T-helper 1 cell treated with Interleukin-12 subunit alpha and Interleukin-12 subunit beta and Interleukin-4 antibody, amounts not matched to agents 30 μg/mL and 1 μg/mL, for 36 hours (primary cell): ENCODE results near the gene MID1IP1.

Experiments used
- H3K27ac Mint-ChIP-seq: one replicate; pipeline ENCODE4 v1.8.0; 2021; ENCODE audit warnings: mild to moderate bottlenecking, mixed read lengths
- H3K27me3 Mint-ChIP-seq: one replicate; pipeline ENCODE4 v1.8.0; 2021; ENCODE audit warnings: low read depth, mixed read lengths
- H3K36me3 Mint-ChIP-seq: one replicate; pipeline ENCODE4 v1.8.0; 2021; ENCODE audit warnings: low read depth, mixed read lengths
- H3K4me1 Mint-ChIP-seq: one replicate; pipeline ENCODE4 v1.8.0; 2021; ENCODE audit warnings: low read depth, mixed read lengths
- H3K4me3 Mint-ChIP-seq: one replicate; pipeline ENCODE4 v1.8.0; 2021; ENCODE audit warnings: mild to moderate bottlenecking, moderate library complexity, mixed read lengths
- H3K9me3 Mint-ChIP-seq: one replicate; pipeline ENCODE4 v1.8.0; 2021; ENCODE audit warnings: mixed read lengths

MID1IP1 gene

DNA sequence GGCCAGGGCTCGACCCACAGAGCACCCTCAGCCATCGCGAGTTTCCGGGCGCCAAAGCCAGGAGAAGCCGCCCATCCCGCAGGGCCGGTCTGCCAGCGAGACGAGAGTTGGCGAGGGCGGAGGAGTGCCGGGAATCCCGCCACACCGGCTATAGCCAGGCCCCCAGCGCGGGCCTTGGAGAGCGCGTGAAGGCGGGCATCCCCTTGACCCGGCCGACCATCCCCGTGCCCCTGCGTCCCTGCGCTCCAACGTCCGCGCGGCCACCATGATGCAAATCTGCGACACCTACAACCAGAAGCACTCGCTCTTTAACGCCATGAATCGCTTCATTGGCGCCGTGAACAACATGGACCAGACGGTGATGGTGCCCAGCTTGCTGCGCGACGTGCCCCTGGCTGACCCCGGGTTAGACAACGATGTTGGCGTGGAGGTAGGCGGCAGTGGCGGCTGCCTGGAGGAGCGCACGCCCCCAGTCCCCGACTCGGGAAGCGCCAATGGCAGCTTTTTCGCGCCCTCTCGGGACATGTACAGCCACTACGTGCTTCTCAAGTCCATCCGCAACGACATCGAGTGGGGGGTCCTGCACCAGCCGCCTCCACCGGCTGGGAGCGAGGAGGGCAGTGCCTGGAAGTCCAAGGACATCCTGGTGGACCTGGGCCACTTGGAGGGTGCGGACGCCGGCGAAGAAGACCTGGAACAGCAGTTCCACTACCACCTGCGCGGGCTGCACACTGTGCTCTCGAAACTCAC, 3.6 kb downstream of the MID1IP1 start:
- no peaks in the 10 kb centered on the region for H3K27me3 Mint-ChIP-seq
- H3K36me3 Mint-ChIP-seq = peaks cover 23% of the 10 kb centered on the region

DNA sequence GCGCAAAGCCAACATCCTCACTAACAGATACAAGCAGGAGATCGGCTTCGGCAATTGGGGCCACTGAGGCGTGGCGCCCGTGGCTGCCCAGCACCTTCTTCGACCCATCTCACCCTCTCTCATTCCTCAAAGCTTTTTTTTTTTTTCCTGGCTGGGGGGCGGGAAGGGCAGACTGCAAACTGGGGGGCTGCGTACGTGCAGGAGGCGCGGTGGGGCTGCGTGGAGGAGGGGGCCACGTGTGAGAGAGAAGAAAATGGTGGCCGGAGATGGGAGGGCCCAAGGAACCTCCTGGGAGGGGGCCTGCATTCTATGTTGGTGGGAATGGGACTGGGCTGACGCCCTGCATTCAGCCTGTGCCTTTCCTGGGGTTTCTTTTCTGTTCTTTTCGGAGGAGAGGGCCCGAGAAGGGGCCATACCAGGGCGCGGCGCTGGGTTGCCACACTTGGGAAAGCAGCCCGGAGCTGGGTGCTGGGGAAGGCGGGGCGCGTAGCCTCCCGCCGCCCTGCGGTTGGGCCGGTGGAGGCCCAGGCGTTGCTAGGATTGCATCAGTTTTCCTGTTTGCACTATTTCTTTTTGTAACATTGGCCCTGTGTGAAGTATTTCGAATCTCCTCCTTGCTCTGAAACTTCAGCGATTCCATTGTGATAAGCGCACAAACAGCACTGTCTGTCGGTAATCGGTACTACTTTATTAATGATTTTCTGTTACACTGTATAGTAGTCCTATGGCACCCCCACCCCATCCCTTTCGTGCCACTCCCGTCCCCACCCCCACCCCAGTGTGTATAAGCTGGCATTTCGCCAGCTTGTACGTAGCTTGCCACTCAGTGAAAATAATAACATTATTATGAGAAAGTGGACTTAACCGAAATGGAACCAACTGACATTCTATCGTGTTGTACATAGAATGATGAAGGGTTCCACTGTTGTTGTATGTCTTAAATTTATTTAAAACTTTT, 4.5 kb downstream of the MID1IP1 start:
- Mint-ChIP-seq H3K4me1 (peaks cover 34% of the 10 kb centered on the region), H3K9me3 (no peaks in the 10 kb centered on the region), H3K27ac (peak overlapping the region; percentile 91), H3K4me3 (peak overlapping the region; percentile 97), H3K27me3 (no peaks in the 10 kb centered on the region), H3K36me3 (peaks cover 23% of the 10 kb centered on the region)

More for the DNA sequence above, 3.6 kb downstream of the MID1IP1 start:
- Mint-ChIP-seq H3K9me3 (no peaks in the 10 kb centered on the region), H3K4me3 (peak overlapping the region; percentile 97), H3K27ac (peak overlapping the region; percentile 91), H3K4me1 (peaks cover 32% of the 10 kb centered on the region)

DNA sequence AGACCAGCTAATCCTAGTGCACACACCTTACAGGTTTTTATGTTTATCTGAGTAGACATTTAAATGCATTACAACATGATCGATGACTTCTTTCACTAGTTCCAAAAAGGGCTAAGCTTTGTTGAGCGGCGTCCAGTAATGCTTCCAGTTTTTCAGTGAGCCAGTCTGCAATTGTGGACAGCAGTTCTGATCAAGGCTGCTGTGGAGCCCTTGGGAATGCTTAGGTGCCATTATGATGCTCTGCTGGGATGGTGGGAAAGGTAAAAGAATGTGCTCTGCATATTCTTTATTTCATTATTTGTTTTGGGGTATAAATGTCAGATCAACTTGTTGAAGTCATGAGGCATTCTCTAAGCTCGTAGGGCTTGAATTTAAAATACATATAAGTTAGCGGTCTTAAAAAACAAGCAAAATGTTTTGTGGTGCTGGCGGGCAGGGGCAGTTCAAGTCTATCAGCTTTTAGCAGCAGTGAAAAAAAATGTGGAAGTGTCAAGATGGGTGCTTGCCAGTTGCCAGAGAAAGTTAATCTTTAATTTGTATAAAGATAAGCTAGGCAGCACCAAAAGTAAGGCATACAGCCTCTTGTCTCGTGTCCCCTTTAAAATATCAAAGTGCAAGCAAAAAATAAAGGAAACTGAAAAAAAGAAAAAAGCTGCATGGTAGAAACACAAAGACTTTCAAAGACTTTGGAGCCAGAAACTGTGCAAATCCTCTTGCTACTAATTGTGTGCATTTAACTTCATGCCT, 5.8 kb downstream of the MID1IP1 start:
- H3K4me3 Mint-ChIP-seq = peak overlapping the region; percentile 97
- H3K4me1 Mint-ChIP-seq = peaks cover 44% of the 10 kb centered on the region
- H3K9me3 Mint-ChIP-seq = no peaks in the 10 kb centered on the region
- H3K36me3 Mint-ChIP-seq = peaks cover 23% of the 10 kb centered on the region
- peak overlapping the region; percentile 91 for H3K27ac Mint-ChIP-seq
- H3K27me3 Mint-ChIP-seq = no peaks in the 10 kb centered on the region

DNA sequence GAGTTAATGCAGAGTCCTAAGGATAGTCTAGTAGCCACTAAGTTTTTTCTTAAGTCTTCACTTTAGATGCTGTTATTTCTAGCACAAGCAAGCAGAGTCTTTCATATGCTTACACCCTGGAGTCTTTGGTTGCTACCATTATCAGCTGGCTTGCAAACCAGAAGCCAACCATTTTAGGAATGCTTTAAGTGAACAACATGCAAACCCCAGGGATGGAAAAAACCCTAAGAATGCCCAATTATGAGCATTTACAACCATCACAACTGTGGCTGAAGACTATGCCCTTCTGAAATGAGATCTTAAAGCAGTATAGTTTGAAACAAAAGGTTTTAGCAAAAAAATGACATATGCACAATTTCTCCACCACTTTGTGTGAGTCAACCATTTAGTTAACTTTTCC, 6.6 kb downstream of the MID1IP1 start:
- Mint-ChIP-seq H3K4me3 (peak overlapping the region; percentile 37), H3K4me1 (peaks cover 44% of the 10 kb centered on the region), H3K27ac (peak overlapping the region; percentile 65)

DNA sequence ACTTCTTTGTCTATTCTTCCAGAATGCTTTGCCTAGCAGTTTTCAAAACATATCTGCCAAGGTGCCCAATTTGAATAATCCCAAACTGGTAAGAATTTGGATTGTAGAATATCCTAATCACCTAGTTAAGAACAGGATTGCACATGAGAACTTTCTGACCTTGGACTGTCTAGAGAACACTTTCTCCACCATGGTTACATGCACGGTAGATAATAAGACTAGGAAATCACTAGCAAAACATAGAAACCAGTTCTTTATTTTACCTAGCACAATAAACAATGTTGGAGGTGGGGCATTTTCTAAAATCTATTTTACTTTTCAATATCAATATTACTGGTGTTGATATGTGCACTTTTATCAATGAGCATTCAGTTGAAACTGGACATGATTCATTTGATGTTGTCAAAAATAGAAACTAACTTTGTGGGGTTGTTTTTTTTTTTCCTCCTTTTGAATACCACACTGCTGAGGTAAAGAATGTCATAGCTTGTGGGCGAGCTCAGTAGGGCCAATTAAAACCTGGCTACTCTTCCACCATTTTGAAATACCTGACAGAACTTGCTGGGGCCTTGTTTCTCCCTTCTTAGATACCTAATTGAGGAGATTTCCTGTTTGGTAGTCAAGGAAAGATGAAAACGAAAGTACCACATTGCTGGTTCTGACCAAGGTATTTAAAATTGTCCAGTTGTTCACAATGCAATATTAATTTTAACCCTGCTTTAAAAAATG, 10.4 kb downstream of the MID1IP1 start:
- Mint-ChIP-seq H3K4me1 (peaks cover 40% of the 10 kb centered on the region), H3K27ac (peak overlapping the region; percentile 84), H3K36me3 (peaks cover 4% of the 10 kb centered on the region), H3K9me3 (peaks cover 5% of the 10 kb centered on the region), H3K4me3 (peak overlapping the region; percentile 60), H3K27me3 (no peaks in the 10 kb centered on the region)

More for the DNA sequence above, 6.6 kb downstream of the MID1IP1 start:
- H3K36me3 Mint-ChIP-seq = peaks cover 23% of the 10 kb centered on the region
- no peaks in the 10 kb centered on the region for H3K9me3 Mint-ChIP-seq
- H3K27me3 Mint-ChIP-seq = no peaks in the 10 kb centered on the region

DNA sequence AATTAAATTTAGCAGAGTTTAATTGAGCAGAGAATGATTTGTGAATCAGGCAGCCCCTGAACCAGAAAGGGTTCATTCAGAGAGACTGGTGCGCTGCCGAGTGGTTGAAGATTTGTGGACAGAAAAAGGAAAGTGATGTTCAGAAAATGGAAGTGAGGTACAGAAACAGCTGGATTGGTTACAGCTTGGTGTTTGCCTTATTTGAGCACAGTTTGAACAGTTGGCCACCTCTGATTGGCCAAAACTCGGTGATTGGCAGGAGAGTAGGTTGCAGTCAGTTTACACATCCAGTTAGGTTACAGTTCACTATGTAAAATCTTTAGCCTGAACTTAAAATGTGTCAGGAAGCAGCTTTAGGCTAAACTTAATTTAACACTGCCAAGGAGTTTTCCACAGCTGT, 14.9 kb downstream of the MID1IP1 start:
- H3K4me3 Mint-ChIP-seq = no peak overlapping the region
- peaks cover 14% of the 10 kb centered on the region for H3K4me1 Mint-ChIP-seq
- H3K27ac Mint-ChIP-seq = peak overlapping the region; percentile 53

DNA sequence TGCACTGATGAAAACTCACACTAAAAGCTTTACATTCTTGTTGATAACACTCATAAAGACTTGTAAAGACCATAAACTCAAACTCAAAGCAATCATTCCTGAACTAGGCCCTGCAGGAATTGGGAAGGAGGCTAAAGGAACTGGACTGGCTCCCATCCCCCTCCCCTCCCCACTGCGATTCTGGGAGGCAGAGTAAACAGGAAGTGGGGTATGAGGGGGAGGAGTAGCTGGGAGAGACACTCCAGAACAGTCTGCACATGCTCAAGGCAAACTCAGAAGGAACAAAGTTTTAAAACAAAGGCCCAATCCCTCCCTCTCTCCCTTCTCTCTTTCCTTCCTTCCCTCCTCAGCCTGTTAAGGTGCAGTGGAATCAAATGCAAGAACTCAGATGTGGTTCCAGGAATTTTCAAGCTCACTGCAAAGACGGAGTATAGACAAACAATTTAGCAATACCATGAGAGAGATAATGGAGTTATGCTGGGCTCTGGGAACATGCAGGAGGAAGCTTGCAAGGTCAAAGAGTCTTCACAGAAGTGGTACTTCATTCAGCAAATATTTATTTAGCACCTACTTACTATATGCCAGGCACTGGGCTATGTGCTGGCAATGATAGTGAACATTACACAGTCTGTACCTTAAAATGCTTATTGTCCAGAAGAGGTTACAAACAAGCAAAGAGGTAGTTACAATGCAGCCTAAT, 15.9 kb downstream of the MID1IP1 start:
- Mint-ChIP-seq H3K27me3 (no peaks in the 10 kb centered on the region), H3K9me3 (peaks cover 5% of the 10 kb centered on the region), H3K4me3 (peak overlapping the region; percentile 50), H3K27ac (peak overlapping the region; percentile 80), H3K4me1 (peaks cover 4% of the 10 kb centered on the region), H3K36me3 (peaks cover 2% of the 10 kb centered on the region)

More for the DNA sequence above, 14.9 kb downstream of the MID1IP1 start:
- H3K27me3 Mint-ChIP-seq = no peaks in the 10 kb centered on the region
- peaks cover 5% of the 10 kb centered on the region for H3K9me3 Mint-ChIP-seq
- peaks cover 2% of the 10 kb centered on the region for H3K36me3 Mint-ChIP-seq

DNA sequence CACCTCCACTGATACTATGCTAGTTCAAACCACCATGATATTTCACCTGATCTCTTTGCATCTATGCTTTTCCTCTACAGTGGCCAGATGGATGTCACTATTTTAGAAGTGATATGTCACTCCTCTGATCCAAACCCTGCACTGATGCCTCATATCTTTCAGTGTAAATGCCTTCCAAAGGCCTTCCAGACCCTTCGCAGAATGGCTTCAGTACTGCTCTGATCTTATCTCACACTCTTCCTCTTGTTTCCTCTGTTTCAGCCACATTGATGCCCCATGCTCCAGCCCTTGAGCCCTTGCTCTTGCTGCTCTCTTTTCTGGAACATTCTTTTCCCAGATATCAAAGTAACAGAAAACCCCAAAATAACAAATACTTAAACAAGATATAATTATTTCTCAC, 17.9 kb downstream of the MID1IP1 start:
- no peaks in the 10 kb centered on the region for H3K9me3 Mint-ChIP-seq
- H3K4me3 Mint-ChIP-seq = no peak overlapping the region
- peaks cover 2% of the 10 kb centered on the region for H3K36me3 Mint-ChIP-seq
- H3K27me3 Mint-ChIP-seq = no peaks in the 10 kb centered on the region
- peaks cover 2% of the 10 kb centered on the region for H3K4me1 Mint-ChIP-seq
- H3K27ac Mint-ChIP-seq = no peak overlapping the region

DNA sequence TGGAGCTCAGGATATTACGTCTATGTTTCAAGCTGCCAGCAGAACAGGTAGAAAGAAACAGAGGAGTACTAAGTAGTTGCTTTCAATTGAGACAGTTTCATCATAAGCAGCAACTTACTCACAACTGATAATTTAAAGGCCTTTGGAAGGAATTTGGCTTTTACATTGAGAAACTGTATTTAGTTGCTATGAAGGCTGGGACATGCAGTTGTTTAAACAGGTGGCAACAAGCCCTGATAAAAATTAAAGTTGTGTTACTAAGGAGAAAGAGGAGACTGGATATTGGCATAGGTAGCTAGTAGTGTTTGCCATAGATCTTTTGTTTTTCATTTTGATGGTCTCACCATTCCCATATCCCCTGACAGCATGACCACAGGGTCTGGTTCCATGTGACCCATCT, 18.4 kb downstream of the MID1IP1 start:
- H3K4me3 Mint-ChIP-seq = no peak overlapping the region
- H3K27me3 Mint-ChIP-seq = no peaks in the 10 kb centered on the region
- H3K36me3 Mint-ChIP-seq = peaks cover 2% of the 10 kb centered on the region
- H3K9me3 Mint-ChIP-seq = no peaks in the 10 kb centered on the region
- H3K4me1 Mint-ChIP-seq = peaks cover under 1% of the 10 kb centered on the region
- H3K27ac Mint-ChIP-seq = no peak overlapping the region

DNA sequence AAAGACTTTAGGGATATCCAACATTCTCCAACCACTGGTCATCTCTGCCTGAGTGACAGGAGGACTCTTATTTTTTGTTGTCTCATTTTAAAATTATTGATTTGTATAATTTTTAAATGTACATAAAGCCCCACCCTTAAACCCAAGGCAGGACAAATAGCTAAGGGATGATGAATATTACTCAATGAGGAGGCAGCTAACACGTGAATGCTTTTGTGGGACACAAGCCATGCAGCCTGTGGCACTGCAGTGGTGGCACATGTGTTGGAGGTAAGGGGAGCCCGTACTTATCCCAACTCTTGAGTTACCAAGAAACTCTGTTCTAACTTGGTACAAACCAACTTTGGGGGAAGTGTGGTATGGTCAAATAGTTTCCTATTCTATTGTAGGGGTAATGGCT, 19.5 kb downstream of the MID1IP1 start:
- Mint-ChIP-seq H3K27me3 (no peaks in the 10 kb centered on the region), H3K9me3 (no peaks in the 10 kb centered on the region), H3K4me1 (no peaks in the 10 kb centered on the region), H3K36me3 (peaks cover 2% of the 10 kb centered on the region), H3K27ac (no peak overlapping the region), H3K4me3 (no peak overlapping the region)

DNA sequence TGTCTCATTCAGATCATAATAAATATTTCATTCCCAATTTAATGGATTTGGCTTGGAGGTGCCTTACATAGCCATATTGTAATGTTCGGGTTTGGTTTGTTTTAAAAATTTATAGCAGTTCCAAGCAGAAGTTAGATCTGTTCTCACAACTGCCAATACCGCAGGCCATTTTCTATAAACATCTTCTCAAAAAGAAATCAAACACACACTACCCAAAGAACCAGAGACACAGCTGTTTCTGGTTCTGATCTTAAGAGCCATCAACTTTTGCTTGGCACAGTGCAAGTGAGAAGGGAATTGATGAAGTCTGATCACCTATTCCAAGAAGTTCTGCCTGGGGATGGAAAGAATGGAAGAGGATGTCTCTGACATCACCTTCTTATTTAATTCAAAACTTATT, 22.9 kb downstream of the MID1IP1 start:
- H3K9me3 Mint-ChIP-seq = no peaks in the 10 kb centered on the region
- no peaks in the 10 kb centered on the region for H3K4me1 Mint-ChIP-seq

DNA sequence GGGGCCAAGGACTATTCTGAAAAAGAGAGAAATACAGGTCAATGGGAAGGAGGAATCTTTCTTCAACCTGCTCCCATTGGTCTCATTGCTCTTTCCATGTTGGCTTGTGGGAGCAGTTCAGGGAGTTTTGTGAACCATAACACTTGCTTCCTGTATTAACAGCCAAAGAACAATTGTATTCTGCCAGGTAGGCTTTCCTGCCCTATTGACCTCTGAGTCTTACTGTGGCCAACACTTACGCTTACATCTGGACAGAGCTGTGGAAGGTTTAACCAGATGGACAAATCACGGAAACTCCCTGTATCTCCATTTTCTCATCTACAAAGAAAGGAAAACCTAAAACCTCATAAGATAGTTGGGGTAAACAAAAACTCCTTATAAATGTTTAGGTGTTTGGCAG, 30.7 kb downstream of the MID1IP1 start:
- H3K4me1 Mint-ChIP-seq = no peaks in the 10 kb centered on the region
- peaks cover 4% of the 10 kb centered on the region for H3K9me3 Mint-ChIP-seq
- no peak overlapping the region for H3K4me3 Mint-ChIP-seq

More for the DNA sequence above, 22.9 kb downstream of the MID1IP1 start:
- Mint-ChIP-seq H3K36me3 (no peaks in the 10 kb centered on the region), H3K27me3 (no peaks in the 10 kb centered on the region), H3K27ac (no peak overlapping the region), H3K4me3 (no peak overlapping the region)

DNA sequence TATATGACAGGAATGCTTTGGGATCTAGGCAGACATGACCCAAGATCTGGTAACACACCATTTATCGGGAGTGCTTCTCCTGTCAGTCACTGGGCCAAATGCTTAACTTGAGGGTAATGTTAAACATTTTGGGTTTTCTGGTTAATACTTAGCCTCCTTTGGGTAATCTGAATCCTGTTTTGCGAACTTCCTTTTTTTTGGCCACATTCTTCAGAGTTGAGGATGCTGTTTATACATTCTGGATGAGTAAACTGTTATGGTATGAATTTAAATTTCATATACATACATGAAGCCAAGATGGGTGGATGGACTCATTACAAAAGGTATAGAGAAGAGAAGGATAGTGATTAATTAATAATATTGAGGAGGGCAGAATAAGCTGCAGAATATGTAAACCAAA, 36.1 kb downstream of the MID1IP1 start:
- no peak overlapping the region for H3K4me3 Mint-ChIP-seq
- no peaks in the 10 kb centered on the region for H3K36me3 Mint-ChIP-seq
- H3K27ac Mint-ChIP-seq = no peak overlapping the region
- no peaks in the 10 kb centered on the region for H3K9me3 Mint-ChIP-seq
- no peaks in the 10 kb centered on the region for H3K27me3 Mint-ChIP-seq
- H3K4me1 Mint-ChIP-seq = no peaks in the 10 kb centered on the region

More for the DNA sequence above, 30.7 kb downstream of the MID1IP1 start:
- Mint-ChIP-seq H3K36me3 (no peaks in the 10 kb centered on the region), H3K27me3 (no peaks in the 10 kb centered on the region), H3K27ac (no peak overlapping the region)
